ENCODE results near the gene NTM.

DNA sequence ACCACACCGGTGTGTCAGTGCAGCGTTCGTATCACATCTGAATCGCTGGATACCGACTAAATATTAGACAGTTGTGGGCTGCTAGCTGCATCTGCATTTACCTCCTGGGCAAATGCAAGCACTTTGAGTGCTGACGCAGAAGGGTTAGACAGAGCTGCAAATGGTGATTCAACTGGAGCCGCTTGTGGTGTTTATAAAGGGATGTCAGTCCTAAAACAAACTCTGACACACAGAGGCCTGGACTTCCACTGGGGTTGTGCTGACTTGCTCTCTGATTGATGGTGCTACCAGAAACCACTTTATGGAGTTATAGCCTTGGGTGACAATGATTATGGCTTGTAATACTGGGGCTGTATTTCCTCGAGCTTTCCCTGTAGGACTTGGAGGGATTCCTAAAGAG is 374.4 kb downstream of the NTM start:
- no peak for TF ChIP-seq FOSL1 (IDR thresholded peaks at IDR 0.05; ENCODE audit: insufficient read depth, low read depth, low read length)
- no peak for TF ChIP-seq GTF2F1 (IDR thresholded peaks at IDR 0.05; ENCODE audit: borderline replicate concordance, low read depth, low read length)
- TF ChIP-seq, protein P1, sequence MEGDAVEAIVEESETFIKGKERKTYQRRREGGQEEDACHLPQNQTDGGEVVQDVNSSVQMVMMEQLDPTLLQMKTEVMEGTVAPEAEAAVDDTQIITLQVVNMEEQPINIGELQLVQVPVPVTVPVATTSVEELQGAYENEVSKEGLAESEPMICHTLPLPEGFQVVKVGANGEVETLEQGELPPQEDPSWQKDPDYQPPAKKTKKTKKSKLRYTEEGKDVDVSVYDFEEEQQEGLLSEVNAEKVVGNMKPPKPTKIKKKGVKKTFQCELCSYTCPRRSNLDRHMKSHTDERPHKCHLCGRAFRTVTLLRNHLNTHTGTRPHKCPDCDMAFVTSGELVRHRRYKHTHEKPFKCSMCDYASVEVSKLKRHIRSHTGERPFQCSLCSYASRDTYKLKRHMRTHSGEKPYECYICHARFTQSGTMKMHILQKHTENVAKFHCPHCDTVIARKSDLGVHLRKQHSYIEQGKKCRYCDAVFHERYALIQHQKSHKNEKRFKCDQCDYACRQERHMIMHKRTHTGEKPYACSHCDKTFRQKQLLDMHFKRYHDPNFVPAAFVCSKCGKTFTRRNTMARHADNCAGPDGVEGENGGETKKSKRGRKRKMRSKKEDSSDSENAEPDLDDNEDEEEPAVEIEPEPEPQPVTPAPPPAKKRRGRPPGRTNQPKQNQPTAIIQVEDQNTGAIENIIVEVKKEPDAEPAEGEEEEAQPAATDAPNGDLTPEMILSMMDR (IDR thresholded peaks at IDR 0.05; ENCODE audit: control extremely low read depth in 1 of 3, insufficient read depth in 1 of 3, low read depth in 1 of 3, low read length in 3 of 3), result no peak
- no peak for TF ChIP-seq CHD2 (IDR thresholded peaks at IDR 0.05; ENCODE audit: low read length)
- no peak for TF ChIP-seq SP2 (IDR thresholded peaks at IDR 0.05; ENCODE audit: low read length)
- no peak for TF ChIP-seq YY1 (IDR thresholded peaks at IDR 0.05; ENCODE audit: low read depth, low read length)
- TF ChIP-seq POLR2A (IDR thresholded peaks at IDR 0.05; ENCODE audit: control extremely low read depth in 1 of 2, low read depth in 2 of 2, low read length in 2 of 2), result no peak
- TF ChIP-seq SIN3A (conservative IDR thresholded peaks at IDR 0.05 in 1 of 2, IDR thresholded peaks at IDR 0.05 in 1 of 2; ENCODE audit: low read depth in 1 of 2, low read length in 2 of 2), result no peak
- TF ChIP-seq EZH2 (IDR thresholded peaks at IDR 0.05; ENCODE audit: low read depth, low read length, severe bottlenecking), result no peak
- no peak for TF ChIP-seq EGR1 (IDR thresholded peaks at IDR 0.05; ENCODE audit: borderline replicate concordance, low read depth, low read length)
